GM12874 (cell line): ENCODE results near the gene GGCX.

Source experiments
- CTCF ChIP-seq: IDR thresholded peaks from 2 replicates; pipeline ENCODE4 v1.5.1; 2011; ENCODE audit warnings: low read depth, mild to moderate bottlenecking, control low read depth, low read length, moderate library complexity; ENCODE audit not compliant: insufficient read depth

GGCX gene

GRCh38 chr2:85589181-85589580, 27.9 kb upstream of the GGCX start:
- no peak for TF ChIP-seq CTCF

- no peak for TF ChIP-seq CTCF
Observed at GRCh38 chr2:85588645-85589044, 27.4 kb upstream of the GGCX start.

- no peak for TF ChIP-seq CTCF
Observed at GRCh38 chr2:85588236-85588635, 26.9 kb upstream of the GGCX start.

- no peak for TF ChIP-seq CTCF
Observed at GRCh38 chr2:85585781-85586105, 24.4 kb upstream of the GGCX start.

- no peak for TF ChIP-seq CTCF
Observed at GRCh38 chr2:85584857-85585780, 23.8 kb upstream of the GGCX start.

- TF ChIP-seq CTCF = no peak
Observed at GRCh38 chr2:85584354-85584856, 23.1 kb upstream of the GGCX start, which contains the start of gene VAMP5. Gene VAMP5 (plus strand): TSS chr2:85584431. CDS start chr2:85584491, 60 bp downstream.

- TF ChIP-seq CTCF = no peak
Observed at GRCh38 chr2:85583667-85584353, 22.5 kb upstream of the GGCX start.
